SK-N-MC (cell line): ENCODE measurements around the gene FBXW7.

Source experiments
- DNase-seq: peaks from one replicate; pipeline ENCODE4 v3.0.0-alpha.2; 2011; ENCODE audit warnings: low read depth, low spot score
- H3K27ac ChIP-seq: fragments of 200-600 bp; sonication (generic); 2 replicates; pipeline ENCODE4 v1.5.1; 2016; ENCODE audit warnings: mixed run types
- H3K36me3 ChIP-seq: fragments of 200-600 bp; sonication (generic); 2 replicates; pipeline ENCODE4 v1.6.1; 2017; ENCODE audit warnings: antibody characterized with exemption, low read length, mixed read lengths; ENCODE audit not compliant: insufficient read depth
- H3K4me3 ChIP-seq: fragments of 200-600 bp; sonication (generic); 2 replicates; pipeline ENCODE4 v1.5.1; 2016
- H3K9ac ChIP-seq: fragments of 200-600 bp; sonication (generic); 2 replicates; pipeline ENCODE4 v1.8.0; 2017; ENCODE audit warnings: mixed run types, mixed read lengths; ENCODE audit not compliant: insufficient read length
- H3K9me3 ChIP-seq: fragments of 200-600 bp; sonication (generic); 2 replicates; pipeline ENCODE4 v1.6.1; 2017; ENCODE audit warnings: low read depth, mild to moderate bottlenecking, antibody characterized with exemption, low read length, moderate library complexity, mixed read lengths
- EZH2 ChIP-seq: fragments of 200-600 bp; sonication (generic); IDR thresholded peaks from one replicate; pipeline ENCODE4 v1.6.1; 2017; ENCODE audit warnings: antibody characterized with exemption
- FOXP2 ChIP-seq: optimal IDR thresholded peaks from 2 replicates; pipeline ENCODE3; 2011; ENCODE audit warnings: mild to moderate bottlenecking, moderate library complexity; ENCODE audit not compliant: insufficient read depth; ENCODE audit errors: extremely low read length, control extremely low read depth
- POLR2AphosphoS5 ChIP-seq: IDR thresholded peaks from 2 replicates; pipeline ENCODE4 v1.6.1; 2012; ENCODE audit warnings: mild to moderate bottlenecking, low read depth, low read length, borderline replicate concordance

FBXW7 gene

DNA sequence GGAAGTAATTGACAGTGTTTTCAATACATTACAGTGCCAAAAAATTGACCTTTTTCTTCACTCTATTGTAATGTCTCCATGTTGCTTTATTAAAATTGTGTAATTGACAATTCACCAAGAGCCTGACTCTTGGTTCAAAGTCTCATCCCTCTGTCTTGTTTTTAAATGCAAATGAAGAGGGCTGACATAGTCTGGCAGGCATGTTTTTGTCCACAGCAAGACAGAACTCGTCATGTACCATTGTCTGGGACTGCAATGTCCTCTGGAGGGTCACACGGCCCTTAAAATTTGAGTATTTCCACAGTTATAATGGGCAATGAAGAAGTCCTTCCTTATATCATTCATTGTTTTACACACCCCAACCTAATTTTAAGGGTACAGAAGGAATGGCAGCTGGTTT is 38.0 kb upstream of the FBXW7 start:
- TF ChIP-seq POLR2AphosphoS5 (no peak), FOXP2 (no peak), EZH2 (no peak)
- DNase-seq = no peak

DNA sequence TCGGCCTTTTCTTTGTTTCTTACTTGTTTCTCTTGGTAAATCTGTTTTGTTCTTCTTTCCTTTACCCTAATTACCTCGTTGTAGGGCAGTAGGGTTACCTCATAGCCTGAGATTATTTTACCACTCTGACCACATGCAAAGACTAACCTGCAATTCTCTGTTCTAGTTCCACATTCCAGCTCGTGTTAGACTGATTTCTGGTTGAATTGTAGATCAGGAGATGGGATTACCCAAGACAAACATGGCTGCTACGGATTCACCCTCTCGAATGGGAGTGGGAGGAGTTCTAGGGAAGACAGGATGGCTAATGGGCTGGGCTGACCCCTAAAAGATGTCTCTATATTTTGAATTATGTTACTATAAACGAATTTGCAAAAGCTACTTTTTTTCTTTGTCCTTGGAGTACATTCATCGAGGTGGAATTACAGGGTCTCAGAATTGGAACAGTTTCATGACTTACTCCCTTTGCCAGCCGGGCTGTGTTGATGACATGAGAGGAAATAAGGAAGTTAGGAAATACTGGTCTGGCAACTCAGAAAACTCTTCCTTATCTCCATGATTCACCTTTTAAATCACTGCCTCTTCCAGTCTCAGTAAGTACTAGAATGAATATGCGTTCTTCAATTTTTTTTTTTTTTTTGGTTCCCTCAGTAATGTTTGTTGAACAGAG is 36.7 kb upstream of the FBXW7 start:
- DNase-seq = no peak
- TF ChIP-seq EZH2 (no peak), FOXP2 (no peak), POLR2AphosphoS5 (no peak)

More for the DNA sequence above, 38.0 kb upstream of the FBXW7 start:
- Histone ChIP-seq H3K27ac (no peak overlapping the region), H3K36me3 (no peaks in the 10 kb centered on the region), H3K9ac (no peak overlapping the region), H3K4me3 (no peak overlapping the region), H3K9me3 (no peaks in the 10 kb centered on the region)

DNA sequence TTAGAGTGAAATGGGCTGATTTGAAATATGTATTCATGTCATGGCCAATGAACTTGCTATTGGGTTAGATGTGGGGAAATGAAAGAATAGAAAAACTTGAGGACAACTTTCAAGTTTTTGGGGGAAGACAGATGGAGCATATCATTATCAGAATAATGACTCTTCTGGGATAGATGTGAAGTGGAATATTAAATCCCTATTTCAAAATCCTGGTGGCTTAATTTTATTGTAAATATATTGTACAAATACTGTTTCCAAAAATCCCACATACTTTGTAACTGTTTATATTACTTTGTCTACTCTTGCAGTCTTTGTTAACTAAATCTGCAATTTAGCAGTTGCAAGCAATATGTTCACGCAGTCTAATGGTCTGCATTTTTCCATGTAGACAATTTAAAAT is 35.9 kb upstream of the FBXW7 start:
- no peak for DNase-seq
- Histone ChIP-seq H3K27ac (no peak overlapping the region), H3K9ac (no peak overlapping the region), H3K9me3 (no peaks in the 10 kb centered on the region), H3K4me3 (no peak overlapping the region), H3K36me3 (no peaks in the 10 kb centered on the region)
- TF ChIP-seq EZH2 (no peak), POLR2AphosphoS5 (no peak), FOXP2 (no peak)

More for the DNA sequence above, 36.7 kb upstream of the FBXW7 start:
- Histone ChIP-seq H3K36me3 (no peaks in the 10 kb centered on the region), H3K9me3 (no peaks in the 10 kb centered on the region), H3K9ac (no peak overlapping the region), H3K4me3 (no peak overlapping the region), H3K27ac (no peak overlapping the region)

DNA sequence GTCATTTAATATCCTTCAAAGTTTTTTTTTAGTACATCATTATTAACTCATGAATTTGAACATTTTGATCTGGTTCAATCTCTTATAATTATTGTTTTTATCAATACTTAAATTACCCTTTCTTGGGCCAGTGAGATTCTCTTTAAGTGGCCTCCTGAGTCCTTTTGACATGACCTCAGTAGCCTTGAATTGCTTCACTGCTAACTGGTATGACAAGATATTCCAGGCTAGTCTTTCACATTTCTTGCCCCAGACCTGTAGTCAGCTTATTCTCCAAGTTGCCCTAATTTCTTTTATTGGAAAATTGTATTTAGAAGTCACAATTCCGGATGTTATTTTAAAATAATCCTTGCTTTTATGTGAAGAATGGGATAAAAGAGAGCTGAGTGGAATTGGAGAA is 35.4 kb upstream of the FBXW7 start:
- no peak for TF ChIP-seq POLR2AphosphoS5
- no peak for TF ChIP-seq FOXP2
- no peak for TF ChIP-seq EZH2
- no peak overlapping the region for H3K4me3 ChIP-seq
- H3K27ac ChIP-seq = no peak overlapping the region
- H3K9me3 ChIP-seq = no peaks in the 10 kb centered on the region
- DNase-seq = no peak
- H3K36me3 ChIP-seq = no peaks in the 10 kb centered on the region
- H3K9ac ChIP-seq = no peak overlapping the region

DNA sequence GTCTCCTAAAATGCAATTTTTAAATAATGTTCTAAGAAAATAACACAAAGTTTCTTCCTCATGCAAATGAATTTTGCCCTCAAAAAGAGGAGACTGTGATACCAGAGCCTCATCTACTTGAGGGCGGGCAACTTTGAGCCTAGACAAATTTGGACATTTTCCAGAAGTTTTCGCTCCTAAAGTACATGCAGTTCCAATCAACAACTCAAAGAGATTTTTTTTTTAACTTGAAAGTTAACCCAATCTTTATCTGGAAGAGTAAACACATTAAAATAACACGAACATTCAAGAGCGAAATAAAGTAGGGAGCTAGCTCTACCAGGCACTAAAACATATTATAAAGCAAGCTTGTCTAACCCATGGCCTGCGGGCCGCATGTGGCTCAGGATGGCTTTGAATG is 29.4 kb upstream of the FBXW7 start:
- no peak for DNase-seq
- H3K4me3 ChIP-seq = no peak overlapping the region
- H3K36me3 ChIP-seq = no peaks in the 10 kb centered on the region
- TF ChIP-seq EZH2 (no peak), POLR2AphosphoS5 (no peak), FOXP2 (no peak)
- H3K9ac ChIP-seq = no peak overlapping the region
- no peak overlapping the region for H3K27ac ChIP-seq
- no peaks in the 10 kb centered on the region for H3K9me3 ChIP-seq

DNA sequence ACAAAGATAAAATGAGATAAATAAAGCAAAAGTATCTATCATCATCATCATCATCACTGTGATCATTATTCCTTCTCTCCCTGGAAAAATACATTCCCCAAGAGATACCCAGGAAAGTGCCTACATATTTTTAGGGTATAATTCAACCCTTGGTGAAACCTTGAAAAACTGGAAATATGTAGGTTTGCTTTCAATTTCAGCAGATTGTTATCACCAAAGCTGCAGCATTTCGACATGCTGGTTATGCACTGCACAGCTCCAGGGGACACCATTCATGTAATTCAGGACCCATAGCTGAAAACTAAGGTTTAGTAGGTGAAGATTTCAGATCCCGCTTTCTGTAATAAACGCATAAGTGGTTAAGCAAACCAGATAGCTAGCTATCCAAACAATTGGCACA is 28.4 kb upstream of the FBXW7 start:
- no peak overlapping the region for H3K27ac ChIP-seq
- H3K9me3 ChIP-seq = no peaks in the 10 kb centered on the region
- DNase-seq = no peak
- no peak overlapping the region for H3K4me3 ChIP-seq
- no peaks in the 10 kb centered on the region for H3K36me3 ChIP-seq
- TF ChIP-seq FOXP2 (no peak), EZH2 (no peak), POLR2AphosphoS5 (no peak)
- no peak overlapping the region for H3K9ac ChIP-seq

DNA sequence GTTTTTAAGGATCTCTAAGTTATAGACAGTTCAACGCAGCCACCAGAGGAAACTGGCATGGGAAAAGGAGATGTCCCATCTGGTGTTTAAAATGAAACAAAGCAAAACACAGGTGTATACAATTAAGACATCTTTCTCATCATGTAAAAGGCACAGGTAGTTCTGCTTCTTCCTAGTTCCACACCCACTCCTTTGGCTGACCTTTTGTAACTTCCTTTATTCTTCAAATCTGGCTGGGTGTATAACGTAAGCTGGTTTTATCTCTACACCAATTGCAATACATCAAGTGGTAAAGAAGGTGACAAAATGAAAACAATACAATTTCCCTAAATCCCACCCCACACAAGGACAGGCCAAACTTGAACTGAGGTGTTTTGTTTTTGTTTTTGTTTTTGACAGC is 27.3 kb upstream of the FBXW7 start:
- no peak overlapping the region for H3K9ac ChIP-seq
- no peaks in the 10 kb centered on the region for H3K9me3 ChIP-seq
- H3K4me3 ChIP-seq = no peak overlapping the region
- DNase-seq = no peak
- TF ChIP-seq POLR2AphosphoS5 (no peak), FOXP2 (no peak), EZH2 (no peak)
- no peak overlapping the region for H3K27ac ChIP-seq
- no peaks in the 10 kb centered on the region for H3K36me3 ChIP-seq

DNA sequence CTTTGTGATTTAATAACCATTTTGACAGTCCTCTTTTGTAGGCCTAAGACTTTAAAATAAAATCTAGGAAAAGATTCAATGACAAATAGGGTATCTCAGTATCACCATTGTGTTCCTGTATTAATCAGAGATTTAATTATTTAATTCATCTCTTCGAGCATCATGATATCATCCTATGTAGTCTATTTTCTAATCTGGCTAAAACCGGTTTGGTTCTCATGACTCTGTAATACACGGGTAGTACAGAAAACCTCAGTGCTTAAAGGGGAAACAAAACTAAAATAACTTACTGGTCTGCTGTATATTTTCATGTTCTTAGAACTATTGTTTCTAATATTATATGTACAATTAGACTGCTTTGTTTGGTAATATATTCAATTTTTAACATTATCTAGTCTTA is 23.7 kb upstream of the FBXW7 start:
- Histone ChIP-seq H3K27ac (no peak overlapping the region), H3K9ac (no peak overlapping the region), H3K4me3 (no peak overlapping the region), H3K36me3 (no peaks in the 10 kb centered on the region), H3K9me3 (no peaks in the 10 kb centered on the region)
- no peak for DNase-seq
- TF ChIP-seq POLR2AphosphoS5 (no peak), FOXP2 (no peak), EZH2 (no peak)

DNA sequence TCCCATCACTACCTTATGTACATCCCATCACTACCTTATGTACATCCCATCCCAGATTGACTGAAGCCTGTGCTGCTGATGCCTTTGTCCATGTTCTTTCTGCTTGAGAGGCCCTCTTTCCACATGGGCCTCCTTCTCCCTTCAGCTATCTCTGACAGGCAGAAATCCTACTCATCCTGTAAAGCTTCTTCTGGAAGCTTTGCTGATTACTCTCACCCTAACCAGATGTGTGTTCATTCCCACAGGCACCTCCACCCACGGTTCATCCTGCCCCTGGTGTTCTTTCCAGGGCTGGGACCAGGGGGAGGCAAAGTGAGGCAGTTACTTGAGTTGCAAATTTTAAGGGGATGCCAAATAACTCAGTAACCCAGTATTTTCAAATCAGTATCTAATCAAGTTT is 22.5 kb upstream of the FBXW7 start:
- H3K9ac ChIP-seq = no peak overlapping the region
- no peak for DNase-seq
- H3K36me3 ChIP-seq = no peaks in the 10 kb centered on the region
- no peak for TF ChIP-seq EZH2
- no peak for TF ChIP-seq FOXP2
- TF ChIP-seq POLR2AphosphoS5 = no peak
- no peak overlapping the region for H3K4me3 ChIP-seq
- H3K27ac ChIP-seq = no peak overlapping the region
- H3K9me3 ChIP-seq = no peaks in the 10 kb centered on the region

DNA sequence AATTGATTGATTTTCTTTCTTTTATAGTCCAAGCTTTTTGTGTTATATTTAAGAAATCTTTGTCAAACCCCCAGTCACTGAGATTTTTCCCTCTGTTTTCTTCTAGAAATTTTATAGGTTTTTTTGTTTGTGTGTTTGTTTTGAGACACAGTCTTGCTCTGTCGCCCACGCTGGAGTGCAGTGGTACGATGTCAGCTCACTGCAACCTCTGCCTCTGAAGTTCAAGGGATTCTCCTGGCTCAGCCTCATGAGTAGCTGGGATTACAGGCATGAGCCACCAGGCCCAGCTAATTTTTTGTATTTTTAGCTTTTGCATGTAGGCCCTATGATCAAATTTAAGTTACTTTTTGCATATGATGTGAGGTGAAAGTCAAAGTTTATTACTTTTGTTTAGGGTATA is 20.9 kb upstream of the FBXW7 start:
- no peaks in the 10 kb centered on the region for H3K9me3 ChIP-seq
- H3K27ac ChIP-seq = no peak overlapping the region
- no peak overlapping the region for H3K9ac ChIP-seq
- no peak for DNase-seq
- no peaks in the 10 kb centered on the region for H3K36me3 ChIP-seq
- no peak overlapping the region for H3K4me3 ChIP-seq
- TF ChIP-seq EZH2 = no peak
- no peak for TF ChIP-seq FOXP2
